ENCODE measurements around the gene EREG.

Gene EREG

DNA sequence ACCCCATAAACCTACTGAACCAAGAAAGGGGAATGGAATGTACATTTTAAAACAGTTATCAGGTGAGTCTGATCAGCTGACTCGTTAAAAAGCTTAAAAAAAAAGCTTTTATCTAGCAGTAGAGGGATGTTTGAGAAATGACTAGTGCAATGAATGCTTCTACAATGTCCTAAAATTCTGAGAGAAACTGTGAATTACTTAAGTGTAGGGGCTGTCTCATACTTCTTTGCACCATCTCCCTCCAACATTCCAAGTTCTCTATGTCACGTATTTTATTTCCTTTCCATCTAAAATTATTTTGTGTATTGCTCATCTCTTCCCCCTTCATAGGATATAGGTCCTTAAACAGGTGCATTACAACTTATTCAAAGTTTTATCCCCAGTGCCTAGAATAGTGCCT lies 68.1 kb downstream of the EREG start:
- DNase-seq = no peak

DNA sequence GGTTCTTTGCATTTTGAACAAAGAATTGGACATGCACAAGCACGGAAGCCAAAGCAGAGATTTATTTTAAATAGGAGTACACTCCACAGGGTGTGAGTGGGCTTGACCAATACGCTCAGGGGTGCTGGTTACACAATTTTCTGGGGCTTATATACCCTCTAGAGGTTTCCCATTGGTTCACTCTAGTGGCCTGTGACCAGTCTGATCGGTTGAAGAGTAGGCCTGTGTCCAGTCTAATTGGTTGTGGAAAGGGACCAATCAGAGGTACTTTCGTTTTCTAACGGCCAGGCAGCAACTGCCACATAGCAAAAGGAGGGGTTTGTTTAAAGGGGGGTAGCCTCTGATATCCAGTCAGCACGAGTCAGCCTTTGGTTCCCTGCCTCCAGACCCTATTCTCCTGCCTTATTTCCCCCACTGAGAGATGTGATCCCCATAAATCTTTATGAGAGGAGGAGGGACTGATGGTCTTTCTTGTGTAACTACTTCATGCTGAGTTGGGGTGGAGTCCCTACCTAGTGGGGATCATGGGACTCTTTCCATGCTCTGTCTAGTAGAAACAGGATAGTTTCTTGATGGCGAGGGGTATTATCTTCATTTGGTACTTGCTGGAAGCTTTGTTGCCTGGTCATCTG lies 68.7 kb downstream of the EREG start:
- no peak for DNase-seq

DNA sequence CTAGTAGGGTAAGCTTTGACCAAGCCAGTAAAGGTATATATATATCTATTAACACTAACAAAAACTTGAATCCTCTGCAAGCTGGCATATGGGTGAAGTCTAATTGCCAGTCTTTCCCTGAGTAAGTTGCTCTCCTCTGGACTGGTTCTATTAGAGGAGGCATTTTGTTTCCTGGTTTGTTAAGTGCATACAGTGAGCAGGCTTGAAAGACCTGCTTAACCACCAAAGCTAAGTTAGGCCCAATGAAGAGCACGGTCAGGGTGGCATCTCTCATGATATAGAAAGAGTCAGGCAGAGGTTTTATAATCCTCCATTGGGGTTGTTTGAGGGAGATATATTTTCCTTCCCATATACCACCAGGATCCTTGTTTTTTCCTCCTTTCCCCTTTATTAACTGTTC lies 70.4 kb downstream of the EREG start:
- no peak for DNase-seq

DNA sequence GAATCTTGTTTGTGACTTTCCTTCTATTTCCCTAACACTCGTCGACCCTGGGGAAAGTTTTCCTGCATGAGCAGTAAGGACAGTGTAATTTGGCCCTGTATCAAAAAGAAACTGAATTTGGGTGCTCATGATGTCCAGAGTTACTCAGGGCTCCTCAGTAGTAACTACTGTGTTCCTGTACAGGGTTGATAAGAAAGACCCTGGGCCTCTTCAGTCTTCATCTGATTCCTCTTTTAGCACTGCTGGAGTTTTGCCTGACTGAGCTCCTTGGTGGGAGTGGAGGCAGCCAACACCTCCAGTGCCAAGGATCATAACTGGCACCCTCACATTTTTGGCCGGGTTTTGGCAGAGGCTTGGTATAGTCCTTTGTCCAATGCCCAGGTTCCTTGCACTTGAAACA lies 72.9 kb downstream of the EREG start:
- DNase-seq = no peak
